H9 (cell line): Measurements from ENCODE around the gene EME1. TPM values are rescaled to one million over a fixed set of nuclear protein-coding genes. Genes with fewer than 3 reads are reported as not detected.

Experiments used
- DNase-seq: peaks from one replicate; pipeline ENCODE4 v3.0.0-alpha.2; 2017
- H2AFZ ChIP-seq: one replicate; pipeline ENCODE4 v1.6.1; 2013; ENCODE audit warnings: mild to moderate bottlenecking, low read length, control low read depth, moderate library complexity
- H2AK5ac ChIP-seq: 2 replicates; pipeline ENCODE4 v1.6.1; 2013; ENCODE audit warnings: low read length, control low read depth, mixed read lengths; ENCODE audit not compliant: insufficient read length
- H2BK120ac ChIP-seq: one replicate; pipeline ENCODE4 v1.6.1; 2013; ENCODE audit warnings: low read depth, mild to moderate bottlenecking, low read length, control low read depth, inconsistent platforms; ENCODE audit not compliant: poor library complexity, severe bottlenecking
- H2BK12ac ChIP-seq: 2 replicates; pipeline ENCODE4 v1.6.1; 2013; ENCODE audit warnings: low read length, control low read depth, mixed read lengths, low read depth; ENCODE audit not compliant: insufficient read length
- H2BK15ac ChIP-seq: 2 replicates; pipeline ENCODE4 v1.6.1; 2013; ENCODE audit warnings: low read depth, low read length, control low read depth
- H2BK20ac ChIP-seq: one replicate; pipeline ENCODE4 v1.6.1; 2013; ENCODE audit warnings: low read depth, mild to moderate bottlenecking, low read length, control low read depth, inconsistent platforms; ENCODE audit not compliant: poor library complexity, severe bottlenecking
- H2BK5ac ChIP-seq: 2 replicates; pipeline ENCODE4 v1.6.1; 2013; ENCODE audit warnings: low read length, control low read depth, mixed read lengths; ENCODE audit not compliant: insufficient read length
- H3K14ac ChIP-seq: 2 replicates; pipeline ENCODE4 v1.6.1; 2013; ENCODE audit warnings: low read length, control low read depth; ENCODE audit not compliant: insufficient read depth
- H3K18ac ChIP-seq: 2 replicates; pipeline ENCODE4 v1.6.1; 2013; ENCODE audit warnings: low read depth, mild to moderate bottlenecking, mixed read lengths, low read length, control low read depth; ENCODE audit not compliant: insufficient read length
- H3K23ac ChIP-seq: 2 replicates; pipeline ENCODE4 v1.6.1; 2013; ENCODE audit warnings: low read length, control low read depth, mixed read lengths, low read depth; ENCODE audit not compliant: insufficient read length
- H3K23me2 ChIP-seq: 2 replicates; pipeline ENCODE4 v1.6.1; 2013; ENCODE audit warnings: low read depth, mild to moderate bottlenecking, mixed read lengths, low read length, control low read depth; ENCODE audit not compliant: insufficient read length, poor library complexity, severe bottlenecking
- H3K27ac ChIP-seq: 2 replicates; pipeline ENCODE4 v1.5.1; 2013; ENCODE audit warnings: low read length, control low read depth, mixed read lengths, low read depth; ENCODE audit not compliant: insufficient read length
- H3K27me3 ChIP-seq: 2 replicates; pipeline ENCODE4 v1.6.1; 2013; ENCODE audit warnings: low read length, control low read depth, inconsistent platforms; ENCODE audit not compliant: insufficient read depth
- H3K4ac ChIP-seq: 2 replicates; pipeline ENCODE4 v1.6.1; 2013; ENCODE audit warnings: low read depth, mild to moderate bottlenecking, control low read depth, inconsistent platforms, low read length, moderate library complexity
- H3K4me1 ChIP-seq: 2 replicates; pipeline ENCODE4 v1.6.1; 2013; ENCODE audit warnings: low read length, control low read depth, inconsistent platforms; ENCODE audit not compliant: insufficient read depth
- H3K4me2 ChIP-seq: 2 replicates; pipeline ENCODE4 v1.6.1; 2013; ENCODE audit warnings: low read length, control low read depth, mixed read lengths; ENCODE audit not compliant: insufficient read length, insufficient read depth
- H3K56ac ChIP-seq: 2 replicates; pipeline ENCODE4 v1.6.1; 2013; ENCODE audit warnings: low read depth, mild to moderate bottlenecking, mixed read lengths, low read length, control low read depth; ENCODE audit not compliant: insufficient read length
- H3K79me1 ChIP-seq: 2 replicates; pipeline ENCODE4 v1.6.1; 2013; ENCODE audit warnings: low read depth, mild to moderate bottlenecking, moderate library complexity, low read length, control low read depth, inconsistent platforms; ENCODE audit not compliant: insufficient read depth, poor library complexity, severe bottlenecking
- H3K79me2 ChIP-seq: 2 replicates; pipeline ENCODE4 v1.6.1; 2013; ENCODE audit warnings: low read length, control low read depth, inconsistent platforms; ENCODE audit not compliant: insufficient read depth
- H3K9ac ChIP-seq: 2 replicates; pipeline ENCODE4 v1.6.1; 2013; ENCODE audit warnings: low read length, control low read depth, mixed read lengths; ENCODE audit not compliant: insufficient read length; ENCODE audit errors: extremely low read depth
- H3K9me3 ChIP-seq: one replicate; pipeline ENCODE4 v1.6.1; 2013; ENCODE audit warnings: low read depth, low read length, inconsistent platforms; ENCODE audit not compliant: control insufficient read depth
- H3T11ph ChIP-seq: one replicate; pipeline ENCODE4 v1.6.1; 2013; ENCODE audit warnings: mild to moderate bottlenecking, low read length, control low read depth, inconsistent platforms
- H4K20me1 ChIP-seq: one replicate; pipeline ENCODE4 v1.6.1; 2013; ENCODE audit not compliant: control insufficient read depth, insufficient read length, insufficient read depth
- H4K5ac ChIP-seq: 2 replicates; pipeline ENCODE4 v1.6.1; 2013; ENCODE audit warnings: low read depth, mild to moderate bottlenecking, mixed read lengths, low read length, control low read depth; ENCODE audit not compliant: insufficient read length
- H4K8ac ChIP-seq: replicated peaks from 2 replicates; pipeline ENCODE4 v1.6.1; 2013; ENCODE audit warnings: low read length, control low read depth, mixed read lengths, low read depth; ENCODE audit not compliant: insufficient read length
- H4K91ac ChIP-seq: 2 replicates; pipeline ENCODE4 v1.6.1; 2013; ENCODE audit warnings: low read depth, mild to moderate bottlenecking, moderate library complexity, mixed read lengths, low read length, control low read depth; ENCODE audit not compliant: insufficient read length
- H3K27ac Mint-ChIP-seq, 3 experiments: 2 replicates in 2 of 3; 3 replicates in 1 of 3; pipeline ENCODE4 v1.8.0; 2020 to 2021; ENCODE audit warnings: mixed read lengths in 3 of 3, mild to moderate bottlenecking in 1 of 3, moderate library complexity in 1 of 3
- H3K27me3 Mint-ChIP-seq: 2 replicates; pipeline ENCODE4 v1.8.0; 2021; ENCODE audit warnings: low read depth, mild to moderate bottlenecking, moderate library complexity, mixed read lengths
- H3K36me3 Mint-ChIP-seq, 3 experiments: 2 replicates in 2 of 3; 3 replicates in 1 of 3; pipeline ENCODE4 v1.8.0; 2020 to 2021; ENCODE audit warnings: low read depth in 3 of 3, mixed read lengths in 3 of 3; ENCODE audit not compliant: insufficient read depth in 1 of 3
- H3K4me1 Mint-ChIP-seq, 2 experiments: 2 replicates each; pipeline ENCODE4 v1.8.0; 2020; ENCODE audit warnings: mixed read lengths in 2 of 2
- H3K4me3 Mint-ChIP-seq, 2 experiments: 2 replicates in 1 of 2; 3 replicates in 1 of 2; pipeline ENCODE4 v1.8.0; 2020 to 2021; ENCODE audit warnings: mild to moderate bottlenecking in 2 of 2, mixed read lengths in 2 of 2, moderate library complexity in 1 of 2
- H3K9me3 Mint-ChIP-seq, 2 experiments: 2 replicates in 1 of 2; 3 replicates in 1 of 2; pipeline ENCODE4 v1.8.0; 2020; ENCODE audit warnings: mild to moderate bottlenecking in 2 of 2, mixed read lengths in 2 of 2, moderate library complexity in 1 of 2
- CTCF ChIP-seq: fragments of 200-600 bp; sonication (generic); conservative IDR thresholded peaks from 3 replicates; pipeline ENCODE4 v1.8.0; 2021; ENCODE audit warnings: antibody characterized with exemption, mild to moderate bottlenecking
- WGBS: extraction: QIAGEN DNeasy Blood & Tissue Kit; methylation state at CpG from one replicate; pipeline ENCODE4 v1.1.7; 2013; ENCODE audit warnings: missing lambda C conversion rate, low lambda C conversion rate, mixed read lengths; ENCODE audit not compliant: insufficient read length; ENCODE audit errors: extremely low coverage; 5-methylcytosine and 5-hydroxymethylcytosine counted together
- total RNA-seq: library from RNA; stranded (reverse); gene quantifications from 2 replicates; pipeline ENCODE4 v1.2.1, GENCODE V29; 2021

Gene EME1
- total RNA-seq, 1 experiment from 2014 or later: 15.1 TPM

- Histone ChIP-seq H2AK5ac (no peak overlapping the region), H3K23ac (no peak overlapping the region), H4K20me1 (no peaks in the 10 kb centered on the region), H4K8ac (no peak overlapping the region), H2BK120ac (no peak overlapping the region), H3K4me1 (no peaks in the 10 kb centered on the region), H2AFZ (no peak overlapping the region), H3K79me2 (no peaks in the 10 kb centered on the region), H3K14ac (no peak overlapping the region), H3K4me2 (no peak overlapping the region), H3K79me1 (no peaks in the 10 kb centered on the region), H4K5ac (no peak overlapping the region), H4K91ac (no peak overlapping the region), H3K27me3 (no peaks in the 10 kb centered on the region), H3K18ac (no peak overlapping the region), H3K56ac (no peak overlapping the region), H3T11ph (no peak overlapping the region), H3K9me3 (no peaks in the 10 kb centered on the region), H2BK15ac (no peak overlapping the region), H3K9ac (no peak overlapping the region), H3K27ac (no peak overlapping the region), H3K23me2 (no peaks in the 10 kb centered on the region), H2BK5ac (no peak overlapping the region), H2BK12ac (no peak overlapping the region), H3K4ac (no peak overlapping the region), H2BK20ac (no peak overlapping the region)
- no peak overlapping the region for H3K4me3 Mint-ChIP-seq
- WGBS: no CpG with 5 or more reads among the region's 9 CpGs
- H3K27ac Mint-ChIP-seq: peak overlapping the region in 1 of 3 experiments; percentile 92; a peak in 2 of 7 replicates
- H3K9me3 Mint-ChIP-seq: no peaks in the 10 kb centered on the region
- no peak for DNase-seq
- TF ChIP-seq CTCF: no peak
- H3K27me3 Mint-ChIP-seq: peaks cover 5% of the 10 kb centered on the region
- H3K4me1 Mint-ChIP-seq: peaks cover 7 to 11% of the 10 kb centered on the region in 2 experiments
- H3K36me3 Mint-ChIP-seq: no peaks in the 10 kb centered on the region
Observed at GRCh38 chr17:50326831-50327364, 46.1 kb upstream of the EME1 start.
